NCI-H82 (cell line): ENCODE results near the gene KIAA1191.
"Not testable (repeated sequence)": the region's sequence is repeated elsewhere in the genome, so short reads cannot be mapped to it uniquely, and the experiment has no call there.

Experiments used
- DNase-seq: peaks from one replicate; lab custom pipeline; 2025; lab: John Stamatoyannopoulos, UW

Gene KIAA1191

GRCh38 chr5:176317534-176318374, 43.8 kb downstream of the KIAA1191 start:
- no peak for DNase-seq

- not testable (repeated sequence) for DNase-seq
Observed at GRCh38 chr5:176305356-176305755, 56.2 kb downstream of the KIAA1191 start.
